Thyroid gland (tissue), 4 donors: ENCODE data around the gene BRD2.

Source experiments
- POLR2A ChIP-seq, 2 donors: fragments of 450-650 bp; IDR thresholded peaks; one replicate each; pipeline ENCODE4 v1.6.1; 2017; ENCODE audit warnings: antibody characterized with exemption in 2 of 2, mild to moderate bottlenecking in 2 of 2, moderate library complexity in 1 of 2
- TF ChIP-seq, protein P1 (sequence below), 6 experiments: fragments of 200-600 bp in 3 of 6; fragments of 450-650 bp in 3 of 6; sonication (generic) in 3 of 6; IDR thresholded peaks; one replicate each; pipeline ENCODE4 v1.5.1; 2016 to 2019; ENCODE audit warnings: antibody characterized with exemption in 6 of 6, mild to moderate bottlenecking in 2 of 6, inconsistent platforms in 1 of 6, moderate library complexity in 1 of 6

DNA sequence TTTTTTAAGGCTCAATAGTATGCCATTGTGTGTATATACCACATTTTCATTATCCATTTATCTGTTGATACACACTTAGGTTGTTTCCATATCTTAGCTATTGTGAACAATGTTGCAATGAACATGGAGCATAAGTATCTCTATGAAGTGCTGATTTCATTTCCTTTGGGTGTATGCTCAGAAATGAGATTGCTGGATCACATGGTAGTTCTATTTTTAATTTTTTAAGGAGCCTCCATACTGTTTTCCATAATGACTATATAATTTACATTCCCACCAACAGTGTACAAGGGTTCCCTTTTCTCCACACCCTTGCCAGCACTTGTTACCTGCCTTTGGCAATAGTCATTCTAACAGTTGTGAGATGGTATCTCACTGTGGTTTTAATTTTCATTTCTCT, 56.1 kb downstream of the BRD2 start:
- TF ChIP-seq POLR2A (IDR thresholded peaks at IDR 0.05) = no peak
- TF ChIP-seq, protein P1, sequence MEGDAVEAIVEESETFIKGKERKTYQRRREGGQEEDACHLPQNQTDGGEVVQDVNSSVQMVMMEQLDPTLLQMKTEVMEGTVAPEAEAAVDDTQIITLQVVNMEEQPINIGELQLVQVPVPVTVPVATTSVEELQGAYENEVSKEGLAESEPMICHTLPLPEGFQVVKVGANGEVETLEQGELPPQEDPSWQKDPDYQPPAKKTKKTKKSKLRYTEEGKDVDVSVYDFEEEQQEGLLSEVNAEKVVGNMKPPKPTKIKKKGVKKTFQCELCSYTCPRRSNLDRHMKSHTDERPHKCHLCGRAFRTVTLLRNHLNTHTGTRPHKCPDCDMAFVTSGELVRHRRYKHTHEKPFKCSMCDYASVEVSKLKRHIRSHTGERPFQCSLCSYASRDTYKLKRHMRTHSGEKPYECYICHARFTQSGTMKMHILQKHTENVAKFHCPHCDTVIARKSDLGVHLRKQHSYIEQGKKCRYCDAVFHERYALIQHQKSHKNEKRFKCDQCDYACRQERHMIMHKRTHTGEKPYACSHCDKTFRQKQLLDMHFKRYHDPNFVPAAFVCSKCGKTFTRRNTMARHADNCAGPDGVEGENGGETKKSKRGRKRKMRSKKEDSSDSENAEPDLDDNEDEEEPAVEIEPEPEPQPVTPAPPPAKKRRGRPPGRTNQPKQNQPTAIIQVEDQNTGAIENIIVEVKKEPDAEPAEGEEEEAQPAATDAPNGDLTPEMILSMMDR (IDR thresholded peaks at IDR 0.05) = no peak
